HG03139 (cell line): Measurements from ENCODE around the gene HIPK2.

Experiments used
- ATAC-seq: cut with Tn5 transposase; IDR thresholded peaks from one replicate; pipeline ENCODE4 v1.9.1; 2021; ENCODE audit not compliant: unreplicated experiment

The HIPK2 gene

DNA sequence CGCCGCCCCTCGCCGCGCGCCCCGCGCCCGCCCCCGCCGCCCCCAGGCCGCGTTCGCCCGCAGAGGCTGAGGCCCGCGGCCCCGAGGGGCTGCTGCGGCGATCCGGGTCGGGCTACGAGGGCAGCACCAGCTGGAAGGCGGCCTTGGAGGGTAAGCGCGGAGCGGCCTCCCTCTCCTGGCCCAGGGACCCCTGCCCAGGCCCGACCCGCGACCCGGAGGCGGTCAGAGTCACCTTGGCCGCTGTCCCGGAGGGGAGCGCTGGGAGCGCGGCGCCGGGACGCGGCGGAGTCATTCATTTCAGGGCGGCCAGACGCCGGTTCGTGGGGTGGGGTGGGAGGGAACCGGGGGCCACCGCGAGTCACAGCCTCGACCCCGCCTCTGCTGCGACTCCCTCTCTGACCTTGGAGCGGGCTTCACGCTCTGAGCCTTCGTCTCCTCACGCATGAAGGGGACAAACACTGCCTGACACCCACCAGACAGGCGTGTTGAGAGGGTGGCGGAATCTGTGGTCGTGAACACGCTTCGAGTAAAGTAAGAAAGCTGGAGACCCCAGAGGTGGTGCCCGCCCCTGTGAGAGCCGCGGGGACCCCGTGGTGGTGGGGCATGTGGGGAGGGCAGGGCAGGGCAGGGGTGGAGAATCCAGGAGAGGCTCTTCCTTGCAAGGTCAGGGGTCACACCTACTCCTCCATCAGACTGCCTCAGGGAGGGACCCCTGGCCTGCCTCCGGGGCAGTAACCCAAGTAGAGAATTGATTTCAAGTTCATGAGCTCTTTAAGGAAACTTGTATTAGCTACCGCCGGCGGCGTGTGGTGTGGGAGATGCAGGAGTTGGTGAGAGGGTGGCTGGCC lies 253.6 kb downstream of the HIPK2 start:
- ATAC-seq, result no peak

DNA sequence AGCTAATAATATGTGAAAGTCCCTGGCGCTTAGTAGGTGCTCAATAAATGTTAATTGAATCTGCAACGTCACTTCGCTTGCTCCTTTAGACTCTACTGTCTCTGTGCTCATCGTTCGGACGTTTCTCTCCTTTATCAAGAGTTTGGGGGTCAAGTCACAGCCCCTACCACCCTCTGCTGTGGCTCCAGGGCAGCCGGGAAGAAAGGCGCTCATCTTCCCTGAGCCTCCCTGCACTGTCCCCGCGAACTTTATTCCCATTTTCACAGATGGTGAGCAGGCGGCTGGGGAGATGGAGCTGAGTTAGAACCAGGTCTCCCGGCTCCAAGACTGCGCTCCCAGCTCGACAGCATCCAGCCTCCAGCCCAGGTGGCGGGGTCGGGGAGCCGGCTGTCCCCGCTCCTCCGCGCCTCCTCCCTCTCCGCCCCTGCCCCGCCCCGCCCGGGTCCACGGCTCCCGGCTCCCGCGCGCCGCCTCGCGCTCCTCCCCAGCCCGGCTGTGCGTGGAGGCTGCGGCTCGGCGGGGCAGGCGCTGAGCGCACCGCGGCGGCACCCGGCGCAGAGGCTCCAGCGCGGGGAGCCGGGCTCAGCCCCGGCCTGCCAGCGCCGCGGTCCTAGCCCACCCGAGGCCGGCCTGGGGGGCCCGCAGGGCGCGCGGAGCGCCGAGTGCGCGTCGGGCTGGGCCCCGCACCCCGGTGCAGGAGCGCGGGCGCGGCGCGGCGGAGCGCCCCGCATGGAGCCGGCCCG lies 254.4 kb downstream of the HIPK2 start, which contains the start of gene CLEC2L:
TSS of gene CLEC2L (plus strand) at position 487 of the 743 bp plus-strand sequence. CDS start at position 730, 243 bp downstream.
- no peak for ATAC-seq

DNA sequence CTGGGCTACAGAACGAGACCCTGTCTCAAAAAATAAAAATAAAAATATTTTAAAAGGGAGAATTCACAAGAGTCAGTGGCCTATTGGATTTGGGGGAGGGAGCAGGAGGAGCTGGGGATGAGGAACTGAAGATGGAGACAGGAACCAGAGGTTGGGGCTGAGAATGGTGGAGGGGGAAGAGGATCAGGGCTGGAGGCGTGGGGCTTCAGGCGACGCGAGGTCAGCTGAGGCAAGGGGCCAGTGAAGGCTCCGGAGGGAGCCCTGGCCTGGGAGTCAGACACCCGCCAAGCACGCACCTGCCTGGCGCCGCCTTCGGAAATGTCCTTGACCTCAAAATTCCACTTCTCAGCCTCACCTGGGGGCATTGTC lies 255.0 kb downstream of the HIPK2 start:
- ATAC-seq, result no peak

DNA sequence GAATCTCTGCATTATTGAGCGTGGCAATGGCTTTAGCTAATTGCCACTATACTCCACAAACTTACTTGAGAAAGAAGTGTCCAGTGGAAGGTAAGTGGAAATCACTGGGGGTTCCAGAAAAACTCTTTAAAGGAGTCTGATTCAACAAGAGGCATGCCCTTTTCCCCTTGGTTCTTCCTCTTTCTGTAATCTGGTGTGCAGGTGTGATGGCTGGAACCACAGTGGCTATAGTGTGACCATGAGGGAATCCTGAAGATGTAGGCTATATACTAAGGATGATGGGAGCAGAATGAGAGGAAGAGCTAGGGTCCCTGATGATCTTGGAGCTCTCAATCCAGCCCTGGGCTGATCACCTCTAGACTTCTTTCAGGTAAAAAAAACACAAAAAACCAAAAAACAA lies 256.4 kb downstream of the HIPK2 start:
- ATAC-seq, result no peak

DNA sequence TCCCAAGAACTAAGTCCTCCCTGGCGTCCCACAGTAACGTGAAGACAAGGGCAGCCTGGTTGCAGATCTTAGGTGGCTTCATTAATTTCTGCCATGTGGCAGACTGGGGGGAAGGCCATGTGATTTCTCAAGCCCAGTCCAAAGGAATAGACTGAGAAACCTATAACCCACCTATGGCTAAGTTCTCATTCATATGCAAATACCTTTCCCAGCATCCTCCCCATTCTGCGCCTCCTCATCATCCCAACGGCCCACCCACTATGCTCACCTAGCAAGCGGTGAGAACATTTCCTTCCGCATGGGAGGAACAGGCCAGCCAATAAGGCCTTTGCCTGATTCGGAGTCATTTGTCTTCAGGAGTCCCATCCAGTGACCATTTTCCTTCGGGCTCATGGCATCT lies 262.5 kb downstream of the HIPK2 start:
- no peak for ATAC-seq
